Stimulated activated CD8-positive, alpha-beta memory T cell treated with anti-CD3 and anti-CD28 coated beads, Interleukin-12 subunit alpha, Interleukin-12 subunit beta, amount 100 ng/mL, for 4 hours (primary cell): ENCODE measurements around the gene MAN2A1.

Experiments
- DNase-seq: peaks from one replicate; pipeline ENCODE4 v3.0.0-alpha.2; 2020; ENCODE audit warnings: low read depth

MAN2A1 gene

GRCh38 chr5:109681763-109682162 lies 8.0 kb upstream of the MAN2A1 start:
- no peak for DNase-seq

GRCh38 chr5:109682383-109682782 lies 7.3 kb upstream of the MAN2A1 start:
- no peak for DNase-seq

- DNase-seq: no peak
These were observed 3.8 kb upstream of the MAN2A1 start for GRCh38 chr5:109685916-109686315.

GRCh38 chr5:109688630-109688969 lies 1.1 kb upstream of the MAN2A1 start:
- no peak for DNase-seq

GRCh38 chr5:109688970-109689739 lies 572 bp upstream of the MAN2A1 start:
- peak; percentile 66 for DNase-seq

- DNase-seq: peak; percentile 27
These were observed 681 bp downstream of the MAN2A1 start for GRCh38 chr5:109690242-109690974.

- peak; percentile 13 for DNase-seq
These were observed 1.3 kb downstream of the MAN2A1 start for GRCh38 chr5:109690975-109691574.

- no peak for DNase-seq
These were observed 2.3 kb downstream of the MAN2A1 start for GRCh38 chr5:109691996-109692395.

- no peak for DNase-seq
These were observed 3.1 kb downstream of the MAN2A1 start for GRCh38 chr5:109692852-109693251.

- no peak for DNase-seq
These were observed 4.0 kb downstream of the MAN2A1 start for GRCh38 chr5:109693535-109694400.

- DNase-seq: no peak
These were observed 4.7 kb downstream of the MAN2A1 start for GRCh38 chr5:109694451-109694891.

- no peak for DNase-seq
These were observed 5.5 kb downstream of the MAN2A1 start for GRCh38 chr5:109695005-109695926.

GRCh38 chr5:109697339-109697738 lies 7.6 kb downstream of the MAN2A1 start:
- no peak for DNase-seq

- DNase-seq: no peak
These were observed 10.9 kb downstream of the MAN2A1 start for GRCh38 chr5:109700516-109701153.

- DNase-seq: no peak
These were observed 11.5 kb downstream of the MAN2A1 start for GRCh38 chr5:109701252-109701651.

GRCh38 chr5:109701792-109702191 lies 12.1 kb downstream of the MAN2A1 start:
- no peak for DNase-seq

- DNase-seq: no peak
These were observed 13.4 kb downstream of the MAN2A1 start for GRCh38 chr5:109703166-109703565.

GRCh38 chr5:109703829-109704228 lies 14.1 kb downstream of the MAN2A1 start:
- DNase-seq: no peak

- no peak for DNase-seq
These were observed 14.7 kb downstream of the MAN2A1 start for GRCh38 chr5:109704282-109704952.

GRCh38 chr5:109705596-109705995 lies 15.9 kb downstream of the MAN2A1 start:
- DNase-seq: no peak
